Neural progenitor cell (in vitro differentiated cells): Measurements from ENCODE around the gene PKD2L1. TPM values are rescaled to one million over a fixed set of nuclear protein-coding genes. Genes with fewer than 3 reads are reported as not detected.

Experiments
- DNase-seq: peaks from one replicate; pipeline ENCODE4 v3.0.0-alpha.2; 2016; ENCODE audit warnings: low spot score
- H2AFZ ChIP-seq: fragments of 200-600 bp; sonication (generic); replicated peaks from 2 replicates; pipeline ENCODE4 v1.6.1; 2016; ENCODE audit warnings: antibody characterized with exemption
- H3F3A ChIP-seq: fragments of 200-600 bp; sonication (generic); 2 replicates; pipeline ENCODE4 v1.6.1; 2016; ENCODE audit warnings: antibody characterized with exemption, low read depth
- H3K27ac ChIP-seq: fragments of 200-600 bp; sonication (generic); 2 replicates; pipeline ENCODE4 v1.5.1; 2016; ENCODE audit warnings: mild to moderate bottlenecking
- H3K27me3 ChIP-seq: fragments of 200-600 bp; sonication (generic); 2 replicates; pipeline ENCODE4 v1.6.1; 2016; ENCODE audit warnings: mild to moderate bottlenecking, moderate library complexity
- H3K36me3 ChIP-seq: fragments of 200-600 bp; sonication (generic); 2 replicates; pipeline ENCODE4 v1.5.1; 2016
- H3K4me1 ChIP-seq: fragments of 200-600 bp; sonication (generic); 2 replicates; pipeline ENCODE4 v1.6.1; 2016; ENCODE audit warnings: mixed run types
- H3K4me2 ChIP-seq: fragments of 200-600 bp; sonication (generic); 2 replicates; pipeline ENCODE4 v1.6.1; 2016
- H3K4me3 ChIP-seq: fragments of 200-600 bp; sonication (generic); 2 replicates; pipeline ENCODE4 v1.5.1; 2016
- H3K79me2 ChIP-seq: fragments of 200-600 bp; sonication (generic); 2 replicates; pipeline ENCODE4 v1.6.1; 2016; ENCODE audit warnings: low read depth
- H3K9ac ChIP-seq: fragments of 200-600 bp; sonication (generic); 2 replicates; pipeline ENCODE4 v1.6.1; 2016
- H3K9me3 ChIP-seq: fragments of 200-600 bp; sonication (generic); 2 replicates; pipeline ENCODE4 v1.5.1; 2016; ENCODE audit warnings: low read depth
- H4K20me1 ChIP-seq: fragments of 200-600 bp; sonication (generic); 2 replicates; pipeline ENCODE4 v1.6.1; 2016; ENCODE audit warnings: low read depth
- H3K27ac Mint-ChIP-seq: 3 replicates; pipeline ENCODE4 v1.8.0; 2021; ENCODE audit warnings: mixed read lengths
- H3K27me3 Mint-ChIP-seq: 2 replicates; pipeline ENCODE4 v1.8.0; 2022; ENCODE audit warnings: low read depth, mild to moderate bottlenecking, inconsistent platforms, moderate library complexity, mixed read lengths; ENCODE audit not compliant: insufficient read depth
- H3K36me3 Mint-ChIP-seq: 3 replicates; pipeline ENCODE4 v1.8.0; 2021; ENCODE audit warnings: mixed read lengths
- H3K4me1 Mint-ChIP-seq: 3 replicates; pipeline ENCODE4 v1.8.0; 2021; ENCODE audit warnings: mixed read lengths
- H3K4me3 Mint-ChIP-seq: 3 replicates; pipeline ENCODE4 v1.8.0; 2021; ENCODE audit warnings: mild to moderate bottlenecking, moderate library complexity, mixed read lengths
- H3K9me3 Mint-ChIP-seq: 3 replicates; pipeline ENCODE4 v1.8.0; 2020; ENCODE audit warnings: mixed read lengths
- EZH2 ChIP-seq: fragments of 200-600 bp; sonication (generic); IDR thresholded peaks from 2 replicates; pipeline ENCODE4 v1.6.1; 2017; ENCODE audit warnings: antibody characterized with exemption, mild to moderate bottlenecking, moderate library complexity
- EZH2phosphoT487 ChIP-seq: fragments of 200-600 bp; sonication (generic); IDR thresholded peaks from 2 replicates; pipeline ENCODE4 v1.6.1; 2017; ENCODE audit warnings: antibody characterized with exemption
- total RNA-seq: library from RNA; depleted of rRNA; stranded (reverse); fragments of >200 nt; gene quantifications from 2 replicates; pipeline ENCODE4 v1.2.3, GENCODE V29; 2015; ENCODE audit warnings: low replicate concordance
- TF ChIP-seq, protein P1 (sequence below): fragments of 200-600 bp; sonication (generic); IDR thresholded peaks from 2 replicates; pipeline ENCODE4 v1.5.1; 2017; ENCODE audit warnings: antibody characterized with exemption, mild to moderate bottlenecking

PKD2L1 gene
- total RNA-seq, 1 donor from 2014 or later: not detected

DNA sequence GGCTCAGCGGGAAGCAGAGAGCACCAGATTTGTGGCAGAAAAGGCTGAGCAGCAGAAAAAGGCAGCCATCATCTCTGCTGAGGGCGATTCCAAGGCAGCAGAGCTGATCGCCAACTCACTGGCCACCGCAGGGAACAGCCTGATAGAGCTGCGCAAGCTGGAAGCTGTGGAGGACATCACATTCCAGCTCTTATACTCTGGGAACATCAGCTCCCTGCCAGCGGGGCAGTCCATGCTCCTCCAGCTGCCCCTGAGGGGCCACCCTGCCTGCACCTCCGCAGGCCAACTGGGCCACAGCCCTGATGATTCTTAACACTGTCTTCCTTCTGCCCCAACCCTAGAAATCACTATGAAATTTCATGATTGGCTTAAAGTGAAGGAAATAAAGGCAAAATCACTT lies 81.2 kb downstream of the PKD2L1 start:
- no peak overlapping the region for H3K27ac ChIP-seq
- H3F3A ChIP-seq: no peaks in the 10 kb centered on the region
- no peak overlapping the region for H3K27ac Mint-ChIP-seq
- no peak overlapping the region for H3K9ac ChIP-seq
- no peak overlapping the region for H3K4me3 Mint-ChIP-seq
- no peaks in the 10 kb centered on the region for H3K4me1 Mint-ChIP-seq
- H3K79me2 ChIP-seq: no peaks in the 10 kb centered on the region
- H3K4me2 ChIP-seq: no peak overlapping the region
- peaks cover 9% of the 10 kb centered on the region for H3K36me3 Mint-ChIP-seq
- no peak overlapping the region for H3K4me3 ChIP-seq
- H3K27me3 Mint-ChIP-seq: no peaks in the 10 kb centered on the region
- no peak overlapping the region for H2AFZ ChIP-seq
- H4K20me1 ChIP-seq: no peaks in the 10 kb centered on the region
- DNase-seq: no peak
- no peaks in the 10 kb centered on the region for H3K27me3 ChIP-seq
- TF ChIP-seq EZH2phosphoT487 (no peak), EZH2 (no peak)
- TF ChIP-seq, protein P1, sequence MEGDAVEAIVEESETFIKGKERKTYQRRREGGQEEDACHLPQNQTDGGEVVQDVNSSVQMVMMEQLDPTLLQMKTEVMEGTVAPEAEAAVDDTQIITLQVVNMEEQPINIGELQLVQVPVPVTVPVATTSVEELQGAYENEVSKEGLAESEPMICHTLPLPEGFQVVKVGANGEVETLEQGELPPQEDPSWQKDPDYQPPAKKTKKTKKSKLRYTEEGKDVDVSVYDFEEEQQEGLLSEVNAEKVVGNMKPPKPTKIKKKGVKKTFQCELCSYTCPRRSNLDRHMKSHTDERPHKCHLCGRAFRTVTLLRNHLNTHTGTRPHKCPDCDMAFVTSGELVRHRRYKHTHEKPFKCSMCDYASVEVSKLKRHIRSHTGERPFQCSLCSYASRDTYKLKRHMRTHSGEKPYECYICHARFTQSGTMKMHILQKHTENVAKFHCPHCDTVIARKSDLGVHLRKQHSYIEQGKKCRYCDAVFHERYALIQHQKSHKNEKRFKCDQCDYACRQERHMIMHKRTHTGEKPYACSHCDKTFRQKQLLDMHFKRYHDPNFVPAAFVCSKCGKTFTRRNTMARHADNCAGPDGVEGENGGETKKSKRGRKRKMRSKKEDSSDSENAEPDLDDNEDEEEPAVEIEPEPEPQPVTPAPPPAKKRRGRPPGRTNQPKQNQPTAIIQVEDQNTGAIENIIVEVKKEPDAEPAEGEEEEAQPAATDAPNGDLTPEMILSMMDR: no peak
- no peaks in the 10 kb centered on the region for H3K9me3 ChIP-seq
- H3K36me3 ChIP-seq: no peaks in the 10 kb centered on the region
- H3K4me1 ChIP-seq: no peaks in the 10 kb centered on the region
- H3K9me3 Mint-ChIP-seq: no peaks in the 10 kb centered on the region

DNA sequence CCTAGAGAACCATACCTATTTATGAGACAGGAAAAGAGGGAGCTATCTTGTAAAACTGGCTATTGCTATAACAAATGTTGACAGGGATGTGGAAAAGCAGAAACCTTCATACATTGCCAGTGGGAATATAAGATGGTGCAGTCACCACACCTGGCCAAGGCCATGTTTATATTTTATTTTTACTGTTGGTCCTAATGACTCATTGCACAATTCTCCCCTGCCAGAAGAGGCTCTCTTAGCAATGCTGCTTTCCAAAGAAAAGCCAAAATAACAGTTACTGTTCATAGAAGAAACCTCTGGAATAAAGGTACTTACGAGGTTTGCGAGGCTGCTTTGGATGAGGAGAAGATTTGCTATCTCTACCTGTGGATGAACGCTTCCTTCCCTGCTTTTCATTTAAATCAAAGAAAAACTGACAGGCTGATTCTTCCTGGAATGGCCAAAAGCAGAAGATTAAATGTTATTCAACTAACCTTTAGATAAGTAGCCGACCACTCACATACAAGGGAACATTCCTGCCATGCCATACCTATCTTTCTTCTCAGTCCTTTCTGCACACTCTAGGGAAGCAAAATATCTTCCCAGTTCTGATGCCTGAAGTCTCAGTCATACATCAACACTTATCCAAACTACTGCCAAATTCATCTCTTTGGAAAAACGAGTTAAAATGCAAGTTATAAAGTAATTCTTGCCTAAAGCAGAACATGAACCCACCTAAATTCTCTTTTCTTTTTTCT lies 84.4 kb downstream of the PKD2L1 start:
- H3K4me3 Mint-ChIP-seq: no peak overlapping the region
- H3K27me3 ChIP-seq: no peaks in the 10 kb centered on the region
- H3K4me2 ChIP-seq: no peak overlapping the region
- H3K79me2 ChIP-seq: no peaks in the 10 kb centered on the region
- TF ChIP-seq EZH2phosphoT487 (no peak), EZH2 (no peak)
- TF ChIP-seq, protein P1: no peak
- H3K36me3 ChIP-seq: no peaks in the 10 kb centered on the region
- H3K4me3 ChIP-seq: no peak overlapping the region
- no peak overlapping the region for H3K9ac ChIP-seq
- no peaks in the 10 kb centered on the region for H3K4me1 Mint-ChIP-seq
- H4K20me1 ChIP-seq: no peaks in the 10 kb centered on the region
- no peak overlapping the region for H3K27ac ChIP-seq
- H3F3A ChIP-seq: no peaks in the 10 kb centered on the region
- no peaks in the 10 kb centered on the region for H3K4me1 ChIP-seq
- H3K27me3 Mint-ChIP-seq: no peaks in the 10 kb centered on the region
- H3K36me3 Mint-ChIP-seq: peaks cover 7% of the 10 kb centered on the region
- no peaks in the 10 kb centered on the region for H3K9me3 ChIP-seq
- H2AFZ ChIP-seq: no peak overlapping the region
- H3K27ac Mint-ChIP-seq: no peak overlapping the region
- DNase-seq: no peak
- no peaks in the 10 kb centered on the region for H3K9me3 Mint-ChIP-seq

DNA sequence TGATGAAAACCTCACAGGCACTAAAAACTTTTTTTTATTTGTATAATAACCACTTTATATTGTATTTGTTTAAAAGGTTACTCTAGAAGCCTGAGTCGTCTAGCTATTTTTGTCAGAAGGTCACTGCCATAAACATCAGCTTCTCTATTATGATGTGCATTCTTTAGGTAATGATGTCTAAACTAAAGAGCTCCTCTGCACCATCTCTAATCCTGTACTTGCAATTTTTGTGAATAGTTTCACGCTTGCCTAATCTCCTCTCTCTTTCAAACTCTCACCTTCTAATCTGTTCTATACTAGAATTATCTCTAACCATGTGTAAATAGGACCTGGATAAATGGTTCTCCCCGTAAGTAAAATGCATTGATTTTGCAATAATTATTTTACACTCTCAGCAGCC lies 90.2 kb downstream of the PKD2L1 start:
- Histone ChIP-seq H3K4me2 (no peak overlapping the region), H3F3A (no peaks in the 10 kb centered on the region), H3K36me3 (peaks cover 3% of the 10 kb centered on the region), H3K9ac (no peak overlapping the region), H3K27me3 (no peaks in the 10 kb centered on the region), H2AFZ (no peak overlapping the region), H3K27ac (no peak overlapping the region), H3K9me3 (no peaks in the 10 kb centered on the region), H3K79me2 (no peaks in the 10 kb centered on the region), H3K4me3 (no peak overlapping the region), H3K4me1 (no peaks in the 10 kb centered on the region), H4K20me1 (peaks cover 4% of the 10 kb centered on the region)
- Mint-ChIP-seq H3K9me3 (no peaks in the 10 kb centered on the region), H3K36me3 (peaks cover 13% of the 10 kb centered on the region), H3K4me1 (no peaks in the 10 kb centered on the region), H3K27ac (no peak overlapping the region), H3K27me3 (no peaks in the 10 kb centered on the region), H3K4me3 (no peak overlapping the region)
- no peak for DNase-seq
- TF ChIP-seq EZH2phosphoT487: no peak
- TF ChIP-seq, protein P1: no peak
- TF ChIP-seq EZH2: no peak
